ENCODE data around the gene OR4Q3. TPM values are rescaled to one million over a fixed set of nuclear protein-coding genes. Genes with fewer than 3 reads are reported as not detected.
"Not testable (repeated sequence)": the region's sequence is repeated elsewhere in the genome, so short reads cannot be mapped to it uniquely, and the experiment has no call there.

OR4Q3 gene
- total RNA-seq = not detected in 2 replicates

DNA sequence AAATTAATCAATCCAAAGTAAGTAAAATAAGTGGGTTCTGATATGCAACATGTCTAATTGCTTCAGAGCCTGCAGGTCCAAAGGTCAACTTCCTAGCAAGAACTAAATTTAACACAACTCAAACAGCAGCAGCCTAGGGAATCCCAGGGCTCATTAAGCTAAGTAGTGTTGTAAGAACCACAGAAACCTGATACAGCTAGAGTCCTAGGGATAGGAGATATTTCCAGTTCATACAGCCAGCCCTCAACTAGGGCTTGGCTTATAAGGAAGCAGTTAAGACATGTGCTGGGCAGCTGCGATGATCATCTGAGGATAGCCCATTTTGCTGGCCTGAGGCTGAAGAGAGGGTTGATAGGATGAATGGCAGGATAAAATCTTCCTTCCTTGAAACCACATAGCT, at the start of gene OR4Q3:
Gene OR4Q3 (plus strand): TSS at position 316 of the 400 bp plus-strand sequence.
- no peak for DNase-seq (ENCODE audit: low read depth, low spot score)

DNA sequence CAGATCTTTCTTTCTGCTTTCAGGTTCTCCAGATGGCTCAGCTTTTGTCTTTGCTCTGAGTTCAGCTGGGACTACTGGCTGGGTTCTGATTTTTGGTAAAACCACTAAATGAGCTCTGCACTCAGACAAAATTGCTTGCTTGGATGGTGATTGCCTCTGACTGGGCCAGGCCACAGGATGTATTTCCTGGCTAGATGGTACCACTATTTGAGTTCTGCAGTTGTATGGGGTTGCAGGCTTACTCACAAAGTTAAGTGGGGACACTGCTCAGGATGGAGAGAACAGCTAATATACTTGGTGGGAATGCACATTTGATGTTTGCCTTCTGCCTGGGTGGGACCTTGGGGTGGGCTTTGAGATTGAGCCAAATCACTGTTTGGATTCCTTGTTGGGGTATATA, 14.0 kb upstream of the OR4Q3 start:
- no peak for DNase-seq (ENCODE audit: low read depth, low spot score)

DNA sequence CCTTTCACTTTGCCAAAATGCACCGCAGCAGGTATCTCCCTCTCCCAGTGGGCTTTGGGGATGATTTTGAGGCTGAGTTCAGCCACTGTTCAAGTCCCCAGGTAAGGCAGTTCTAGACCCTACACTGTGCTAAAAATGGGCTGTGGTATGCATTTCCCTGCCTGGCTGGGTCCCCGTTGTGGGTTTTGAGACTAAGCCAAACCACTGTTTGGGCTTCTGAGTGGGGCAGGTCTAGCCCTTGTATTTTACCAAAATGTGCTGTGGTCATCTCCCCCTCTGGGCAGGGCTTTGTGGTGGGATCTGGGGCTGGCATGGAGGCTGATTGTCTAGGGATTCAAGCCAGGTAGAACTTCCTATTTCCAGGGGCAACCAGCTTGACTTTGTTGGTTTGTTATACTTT, 13.6 kb upstream of the OR4Q3 start:
- no peak for DNase-seq (ENCODE audit: low read depth, low spot score)

DNA sequence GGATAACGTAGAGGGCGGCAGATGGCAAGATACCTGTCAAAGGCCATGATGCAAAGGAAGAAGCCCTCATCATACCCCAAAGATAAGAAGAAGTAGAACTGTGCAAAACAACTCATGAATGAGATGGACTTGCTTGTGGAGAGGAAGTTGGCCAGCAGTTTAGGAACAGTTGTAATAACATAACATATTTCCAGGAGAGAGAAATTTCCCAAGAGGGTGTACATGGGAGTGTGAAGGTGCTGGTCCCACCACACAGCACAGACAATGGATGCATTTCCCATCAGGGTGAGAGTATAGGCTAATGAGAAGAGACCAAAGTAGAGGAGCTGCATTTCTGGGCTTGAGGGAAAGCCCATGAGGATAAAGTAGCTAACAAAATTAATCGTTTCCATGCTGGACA, 9.5 kb upstream of the OR4Q3 start:
- DNase-seq (ENCODE audit: low read depth, low spot score) = not testable (repeated sequence)

DNA sequence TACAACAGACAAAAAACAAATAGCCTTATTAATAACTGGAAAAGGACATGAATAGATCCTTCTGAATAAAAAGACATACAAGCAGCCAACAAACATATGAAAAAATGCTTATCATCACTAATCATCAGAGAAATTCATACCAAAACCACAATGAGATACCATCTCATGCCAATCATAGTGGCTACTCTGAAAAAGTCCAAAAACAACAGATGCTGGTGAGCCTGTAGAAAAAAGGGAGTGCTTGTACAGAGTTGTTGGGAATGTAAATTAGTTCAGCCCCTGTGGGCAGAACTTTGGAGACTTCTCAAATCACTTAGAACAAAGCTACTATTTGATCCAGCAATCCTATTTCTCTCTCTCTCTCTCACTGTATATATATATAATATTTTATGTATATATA, 8.9 kb downstream of the OR4Q3 start:
- DNase-seq (ENCODE audit: low read depth, low spot score) = not testable (repeated sequence)

DNA sequence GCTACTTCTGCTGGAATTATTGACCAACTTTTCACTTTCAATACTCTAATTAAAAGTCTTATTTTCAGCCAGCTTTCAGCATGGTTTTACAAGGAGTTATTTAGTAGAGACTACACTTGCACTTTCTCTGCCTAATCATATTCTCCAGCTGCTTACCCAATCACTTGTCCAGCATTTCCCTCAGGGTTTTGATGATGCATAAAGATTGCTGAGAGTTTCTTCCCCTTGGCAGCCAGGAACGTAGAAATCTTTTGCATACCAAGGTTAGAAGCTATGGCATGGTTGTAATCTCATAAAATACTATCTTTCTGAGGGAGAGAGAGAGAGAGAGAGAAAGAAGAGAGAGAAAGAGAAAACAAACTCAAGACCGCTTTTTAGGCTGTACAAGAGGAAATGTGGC, 10.8 kb downstream of the OR4Q3 start:
- no peak for DNase-seq (ENCODE audit: low read depth, low spot score)

DNA sequence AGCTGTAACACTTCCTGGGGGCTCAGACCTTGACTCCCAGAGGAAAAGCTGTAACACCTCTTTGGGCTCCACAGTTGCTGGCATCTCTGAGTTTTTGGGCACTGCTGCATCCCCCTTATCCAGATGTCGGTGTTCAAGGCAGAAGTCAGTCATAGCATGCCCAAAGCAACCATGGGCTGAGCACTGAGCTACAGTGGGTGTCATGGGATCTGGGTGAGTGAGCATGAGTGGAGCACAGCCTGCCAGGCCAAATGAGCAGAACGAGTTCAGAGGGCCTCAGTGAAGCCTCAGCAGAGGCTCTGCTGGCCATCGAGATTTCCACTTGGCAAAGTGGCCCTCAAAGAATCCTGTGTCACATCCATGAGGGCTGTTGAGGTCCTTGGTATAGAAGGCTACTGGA, 28.1 kb downstream of the OR4Q3 start:
- DNase-seq (ENCODE audit: low read depth, low spot score) = not testable (repeated sequence)

DNA sequence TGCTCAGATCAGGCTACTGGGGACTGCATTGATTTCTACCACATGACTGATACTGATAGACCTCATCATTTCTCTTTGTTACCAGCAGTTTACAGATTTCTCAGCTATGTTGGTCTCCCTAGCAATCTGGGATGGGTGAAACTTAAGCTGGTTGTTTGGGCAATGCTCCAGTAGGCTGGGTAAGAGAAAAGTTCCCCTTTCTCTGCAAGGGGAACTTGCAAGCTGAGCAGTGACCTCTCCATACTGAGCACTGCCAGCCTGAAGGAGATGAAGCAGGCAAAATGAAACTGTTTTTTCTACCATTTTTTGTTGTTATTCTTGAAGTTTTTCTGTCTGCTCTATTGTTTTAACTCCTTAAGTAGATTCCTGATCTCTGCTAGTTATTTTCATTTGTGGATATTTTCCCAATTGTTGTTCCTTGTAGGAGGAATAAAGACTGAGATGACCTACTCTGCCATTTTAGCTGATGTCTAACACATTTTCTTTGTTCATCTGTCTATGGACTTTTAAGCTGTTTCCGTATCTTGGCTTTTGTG, 28.6 kb downstream of the OR4Q3 start:
- DNase-seq (ENCODE audit: low read depth, low spot score) = no peak

DNA sequence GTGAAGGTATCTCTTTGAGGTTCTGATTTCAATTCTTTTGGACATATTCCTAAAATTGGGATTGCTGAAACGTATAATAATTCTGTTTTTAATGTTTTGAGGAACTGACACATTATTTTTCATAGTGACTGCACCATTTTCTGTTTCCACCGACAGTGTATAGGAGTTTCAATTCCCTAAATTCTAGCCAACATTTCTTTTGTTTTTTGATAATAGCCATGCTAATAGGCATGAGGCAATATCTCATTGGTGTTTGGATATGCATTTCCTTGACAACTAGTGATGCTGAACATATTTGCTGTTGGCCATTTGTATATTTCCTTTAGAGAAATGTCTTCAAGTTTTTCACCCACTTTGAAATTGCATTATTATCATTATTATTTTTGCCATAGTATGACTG, 29.1 kb downstream of the OR4Q3 start:
- not testable (repeated sequence) for DNase-seq (ENCODE audit: low read depth, low spot score)

DNA sequence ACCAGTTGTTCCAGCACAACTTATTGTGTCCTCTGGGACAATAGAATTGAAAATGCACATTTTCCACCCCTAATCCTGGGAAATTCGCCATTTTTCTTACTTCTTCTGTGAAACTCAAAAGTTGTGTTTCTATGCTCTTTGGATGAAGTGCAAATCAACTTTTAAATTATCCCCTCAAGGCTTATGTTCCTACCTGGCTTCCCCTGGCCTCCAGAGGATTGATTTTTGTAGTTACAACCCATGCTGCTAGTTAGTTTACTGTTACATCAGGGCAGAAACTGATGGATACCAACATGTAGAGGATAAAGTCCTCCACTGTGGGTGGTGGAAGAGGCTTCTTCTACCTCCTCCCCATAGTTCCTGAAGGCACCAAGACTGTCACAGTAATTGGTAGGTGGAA, 29.8 kb downstream of the OR4Q3 start, which contains the start of gene OR4M1:
Gene OR4M1 (plus strand): TSS at position 301 of the 400 bp plus-strand sequence. CDS start 6,819 bp downstream, outside the sequence.
- DNase-seq (ENCODE audit: low read depth, low spot score) = not testable (repeated sequence)

DNA sequence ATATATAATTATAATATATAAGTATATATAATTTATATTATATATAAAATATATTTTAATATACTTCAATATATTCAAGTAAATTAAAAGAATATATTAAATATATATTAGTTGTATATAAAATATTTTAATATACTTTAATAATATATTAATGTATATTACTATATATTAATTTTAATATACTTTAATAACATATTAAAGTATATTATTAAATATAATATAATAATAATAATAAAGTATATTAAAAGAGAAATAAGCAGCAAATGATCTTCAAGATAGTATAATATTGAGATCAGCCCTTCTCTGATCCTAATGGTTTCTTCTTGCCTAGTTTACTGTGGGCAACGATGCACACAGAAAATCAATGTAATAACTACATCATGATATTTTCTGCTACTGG, 32.2 kb downstream of the OR4Q3 start:
- DNase-seq (ENCODE audit: low read depth, low spot score) = no peak

DNA sequence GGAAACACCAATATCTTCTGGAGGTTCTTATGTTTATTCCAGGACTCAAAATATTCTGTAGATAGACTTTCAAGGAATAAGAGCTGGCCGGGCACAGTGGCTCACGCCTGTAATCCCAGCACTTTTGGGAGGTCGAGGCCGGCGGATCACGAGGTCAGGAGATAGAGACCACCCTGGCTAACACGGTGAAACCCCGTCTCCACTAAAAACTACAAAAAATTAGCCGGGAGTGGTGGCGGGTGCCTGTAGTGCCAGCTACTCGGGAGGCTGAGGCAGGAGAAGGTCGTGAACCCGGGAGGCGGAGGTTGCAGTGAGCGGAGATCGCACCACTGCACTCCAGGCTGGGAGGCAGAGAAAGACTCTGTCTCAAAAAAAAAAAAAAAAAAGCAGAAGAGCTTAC, 42.5 kb downstream of the OR4Q3 start:
- not testable (repeated sequence) for DNase-seq (ENCODE audit: low read depth, low spot score)

DNA sequence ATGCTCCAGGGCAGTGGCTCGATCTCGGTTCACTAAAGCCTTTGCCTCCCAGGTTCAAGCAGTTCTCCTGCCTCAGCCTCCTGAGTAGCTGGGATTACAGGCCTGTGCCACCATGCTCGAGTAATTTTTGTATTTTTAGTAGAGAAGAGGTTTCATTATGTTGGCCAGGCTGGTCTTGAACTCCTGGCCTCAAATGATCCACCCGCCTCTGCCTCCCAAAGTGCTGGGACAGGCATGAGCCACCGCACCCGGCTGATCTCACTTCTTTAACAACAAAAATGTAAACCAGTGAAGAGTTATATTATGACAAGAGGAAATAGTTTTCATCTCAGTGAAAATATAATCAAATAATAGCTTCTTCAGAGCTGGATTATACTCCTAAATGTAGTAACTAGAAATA, 43.9 kb downstream of the OR4Q3 start:
- DNase-seq (ENCODE audit: low read depth, low spot score) = not testable (repeated sequence)

DNA sequence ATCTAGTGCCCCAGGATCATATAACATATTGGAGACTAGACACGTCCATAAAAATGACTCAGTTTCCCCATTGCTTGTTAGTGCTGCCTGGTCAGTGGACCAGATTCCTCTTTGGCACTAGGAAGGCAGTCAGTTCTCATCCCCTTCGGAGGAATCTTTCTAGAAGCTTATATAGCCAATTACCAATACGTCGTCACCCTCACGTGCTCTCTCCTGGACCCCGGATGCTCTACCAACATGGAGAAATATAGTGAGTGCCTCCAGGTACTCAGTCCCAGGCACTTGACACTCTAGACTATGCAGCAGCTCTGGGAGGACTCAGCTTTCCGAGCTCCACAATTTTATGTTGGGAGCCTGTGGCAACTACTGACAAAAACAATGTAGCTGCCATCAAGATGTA, 44.8 kb downstream of the OR4Q3 start:
- DNase-seq (ENCODE audit: low read depth, low spot score) = not testable (repeated sequence)

DNA sequence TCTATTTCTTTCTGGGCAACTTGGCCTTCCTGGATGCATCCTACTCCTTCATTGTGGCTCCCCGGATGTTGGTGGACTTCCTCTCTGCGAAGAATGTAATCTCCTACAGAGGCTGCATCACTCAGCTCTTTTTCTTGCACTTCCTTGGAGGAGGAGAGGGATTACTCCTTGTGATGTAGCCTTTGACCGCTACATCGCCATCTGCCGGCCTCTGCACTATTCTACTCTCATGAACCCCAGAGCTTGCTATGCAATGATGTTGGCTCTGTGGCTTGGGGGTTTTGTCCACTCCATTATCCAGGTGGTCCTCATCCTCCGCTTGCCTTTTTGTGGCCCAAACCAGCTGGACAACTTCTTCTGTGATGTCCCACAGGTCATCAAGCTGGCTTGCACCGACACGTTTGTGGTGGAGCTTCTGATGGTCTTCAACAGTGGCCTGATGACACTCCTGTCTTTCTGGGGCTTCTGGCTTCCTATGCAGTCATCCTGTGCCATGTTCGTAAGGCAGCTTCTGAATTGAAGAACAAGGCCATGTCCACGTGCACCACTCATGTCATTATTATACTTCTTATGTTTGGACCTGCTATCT, 53.2 kb downstream of the OR4Q3 start:
- not testable (repeated sequence) for DNase-seq (ENCODE audit: low read depth, low spot score)

Other genes with a start within 250 kb of the OR4Q3 start
- gene OR11H2, start 29.7 kb upstream of the OR4Q3 start, total RNA-seq = not detected in 2 replicates
- gene OR4M1, start 29.9 kb downstream of the OR4Q3 start, total RNA-seq = not detected in 2 replicates
- gene OR4N2, start 60.2 kb downstream of the OR4Q3 start, total RNA-seq = not detected in 2 replicates
- not detected in 2 replicates for gene OR4K2, start 131.6 kb downstream of the OR4Q3 start, total RNA-seq
- not detected in 2 replicates for gene OR4K5, start 177.0 kb downstream of the OR4Q3 start, total RNA-seq
- gene OR4K1, start 187.3 kb downstream of the OR4Q3 start, total RNA-seq = not detected in 2 replicates
- gene OR4K15, start 232.0 kb downstream of the OR4Q3 start, total RNA-seq = not detected in 2 replicates

All from pulmonary artery endothelial cell (primary cell).